PC-3 (cell line): Measurements from ENCODE around the gene MRPL46. TPM values are rescaled to one million over a fixed set of nuclear protein-coding genes. Genes with fewer than 3 reads are reported as not detected.

Source experiments
- ATAC-seq: fragments of 200-7000 bp; cut with Tn5 transposase; 2 replicates; pipeline ENCODE4 v1.9.1; 2020; ENCODE audit warnings: mild to moderate bottlenecking, moderate library complexity
- BruUV-seq: library from RNA; stranded (reverse); fragments of 400-500 nt; replicated peaks from 2 replicates; lab custom pipeline; 2021; lab: Mats Ljungman, UMichigan
- CTCF ChIA-PET: fragments of 300-600 bp; sonication (Branson Sonifier 250); formaldehyde crosslinking; loops from one replicate; lab custom pipeline; 2022; ENCODE audit warnings: antibody characterized with exemption; lab: Charles Lee
- POLR2A ChIA-PET: fragments of 300-600 bp; sonication (Branson Sonifier 250); formaldehyde crosslinking; loops from one replicate; lab custom pipeline; 2022; ENCODE audit warnings: antibody characterized with exemption; ENCODE audit not compliant: unreplicated experiment; lab: Charles Lee
- DNase-seq: peaks from one replicate; pipeline ENCODE4 v3.0.0-alpha.2; 2015
- H2AFZ ChIP-seq: fragments of 300-600 bp; sonication (generic); 2 replicates; pipeline ENCODE4 v1.6.0; 2016; ENCODE audit warnings: antibody characterized with exemption, low read length
- H3F3A ChIP-seq: fragments of 300-600 bp; sonication (generic); one replicate; pipeline ENCODE4 v1.6.0; 2017; ENCODE audit warnings: antibody characterized with exemption, low read length, control low read depth, mild to moderate bottlenecking; ENCODE audit not compliant: unreplicated experiment
- H3K27ac ChIP-seq: fragments of 300-600 bp; sonication (generic); 2 replicates; pipeline ENCODE4 v1.5.1; 2016; ENCODE audit warnings: mild to moderate bottlenecking, low read length
- H3K27me3 ChIP-seq: fragments of 300-600 bp; sonication (generic); 2 replicates; pipeline ENCODE4 v1.6.1; 2016; ENCODE audit warnings: low read length, mixed read lengths
- H3K36me3 ChIP-seq: fragments of 300-600 bp; sonication (generic); 2 replicates; pipeline ENCODE4 v1.6.1; 2016; ENCODE audit warnings: low read depth, mixed run types, low read length, mixed read lengths
- H3K4me1 ChIP-seq: fragments of 300-600 bp; sonication (generic); 2 replicates; pipeline ENCODE4 v1.5.1; 2016; ENCODE audit warnings: low read length; ENCODE audit not compliant: insufficient read depth
- H3K4me2 ChIP-seq: fragments of 300-600 bp; sonication (generic); 2 replicates; pipeline ENCODE4 v1.6.0; 2016; ENCODE audit warnings: low read length
- H3K4me3 ChIP-seq: fragments of 300-600 bp; sonication (generic); 2 replicates; pipeline ENCODE4 v1.5.1; 2016; ENCODE audit warnings: mild to moderate bottlenecking, low read length, mixed read lengths
- H3K79me2 ChIP-seq: fragments of 300-600 bp; sonication (generic); 2 replicates; pipeline ENCODE4 v1.6.1; 2017; ENCODE audit warnings: low read length, mixed read lengths
- H3K9ac ChIP-seq: fragments of 300-600 bp; sonication (generic); 2 replicates; pipeline ENCODE4 v1.6.0; 2016; ENCODE audit warnings: mild to moderate bottlenecking, low read length
- H3K9me2 ChIP-seq: fragments of 300-600 bp; sonication (generic); replicated peaks from 2 replicates; pipeline ENCODE4 v1.6.1; 2016; ENCODE audit warnings: mixed run types, low read length, mixed read lengths
- H3K9me3 ChIP-seq: fragments of 300-600 bp; sonication (generic); 2 replicates; pipeline ENCODE4 v1.6.1; 2016; ENCODE audit warnings: low read length, mixed read lengths
- H4K20me1 ChIP-seq: fragments of 300-600 bp; sonication (generic); 2 replicates; pipeline ENCODE4 v1.6.1; 2016; ENCODE audit warnings: low read length, mixed read lengths
- CTCF ChIP-seq: fragments of 300-600 bp; sonication (generic); conservative IDR thresholded peaks from 2 replicates; pipeline ENCODE4 v1.5.1; 2017; ENCODE audit warnings: antibody characterized with exemption, low read depth, mild to moderate bottlenecking, low read length
- EZH2 ChIP-seq: fragments of 300-600 bp; sonication (generic); IDR thresholded peaks from one replicate; pipeline ENCODE4 v1.6.1; 2017; ENCODE audit warnings: antibody characterized with exemption, mild to moderate bottlenecking, low read length; ENCODE audit not compliant: unreplicated experiment
- EZH2phosphoT487 ChIP-seq: fragments of 300-600 bp; sonication (generic); IDR thresholded peaks from 2 replicates; pipeline ENCODE4 v1.6.1; 2018; ENCODE audit warnings: mild to moderate bottlenecking, antibody characterized with exemption, low read length, borderline replicate concordance
- intact Hi-C: fragments of 100-400 bp; cut with micrococcal nuclease; formaldehyde crosslinking; loops from 2 replicates; pipeline ENCODE4 v1.9.0; 2023
- total RNA-seq: library from RNA; depleted of rRNA; stranded (reverse); fragments of >200 nt; gene quantifications from 2 replicates; pipeline ENCODE4 v1.2.3, GENCODE V29; 2014

Gene MRPL46
- total RNA-seq, 1 experiment from 2014 or later, result 33.9 TPM

- no peaks in the 10 kb centered on the region for H3F3A ChIP-seq
- no peak overlapping the region for H3K4me2 ChIP-seq
- no peak for DNase-seq
- H3K36me3 ChIP-seq, result no peaks in the 10 kb centered on the region
- H3K9ac ChIP-seq, result no peak overlapping the region
- H3K27me3 ChIP-seq, result no peaks in the 10 kb centered on the region
- H3K9me3 ChIP-seq, result no peaks in the 10 kb centered on the region
- intact Hi-C loops, result no loop called here
- no peaks in the 10 kb centered on the region for H3K79me2 ChIP-seq
- no peaks in the 10 kb centered on the region for H4K20me1 ChIP-seq
- TF ChIP-seq CTCF (no peak), EZH2phosphoT487 (no peak), EZH2 (no peak)
- H3K4me1 ChIP-seq, result peaks cover 6% of the 10 kb centered on the region; the same call in 1 of the 2 replicates
- H3K4me3 ChIP-seq, result no peak overlapping the region
- ChIA-PET CTCF (no interaction called here), POLR2A (no interaction called here)
- no peak overlapping the region for H2AFZ ChIP-seq
- ATAC-seq, result no peak
- no peak overlapping the region for H3K27ac ChIP-seq
- BruUV-seq, result no TSS peak
- no peaks in the 10 kb centered on the region for H3K9me2 ChIP-seq
These were observed 42.8 kb upstream of the MRPL46 start for GRCh38 chr15:88509964-88510363.

GRCh38 chr15:88509321-88509720 is 42.1 kb upstream of the MRPL46 start:
- no peak overlapping the region for H3K9ac ChIP-seq
- no peak overlapping the region for H2AFZ ChIP-seq
- H3K36me3 ChIP-seq, result no peaks in the 10 kb centered on the region
- TF ChIP-seq CTCF (no peak), EZH2 (no peak), EZH2phosphoT487 (no peak)
- H3K4me2 ChIP-seq, result no peak overlapping the region
- ChIA-PET POLR2A (no interaction called here), CTCF (no interaction called here)
- DNase-seq, result no peak
- H4K20me1 ChIP-seq, result no peaks in the 10 kb centered on the region
- no peaks in the 10 kb centered on the region for H3K9me3 ChIP-seq
- H3K79me2 ChIP-seq, result no peaks in the 10 kb centered on the region
- H3K4me1 ChIP-seq, result peaks cover 6% of the 10 kb centered on the region; the same call in 1 of the 2 replicates
- no TSS peak for BruUV-seq
- intact Hi-C loops, result no loop called here
- no peak overlapping the region for H3K4me3 ChIP-seq
- no peaks in the 10 kb centered on the region for H3K27me3 ChIP-seq
- no peak overlapping the region for H3K27ac ChIP-seq
- no peak for ATAC-seq
- H3F3A ChIP-seq, result no peaks in the 10 kb centered on the region
- no peaks in the 10 kb centered on the region for H3K9me2 ChIP-seq

GRCh38 chr15:88506628-88507027 is 39.4 kb upstream of the MRPL46 start:
- intact Hi-C loops, result no loop called here
- TF ChIP-seq CTCF, result no peak
- no peak for TF ChIP-seq EZH2
- no peak for TF ChIP-seq EZH2phosphoT487
- BruUV-seq, result no TSS peak
- ChIA-PET POLR2A (no interaction called here), CTCF (no interaction called here)
- no peaks in the 10 kb centered on the region for H3F3A ChIP-seq
- no peaks in the 10 kb centered on the region for H3K4me1 ChIP-seq
- H4K20me1 ChIP-seq, result no peaks in the 10 kb centered on the region
- H3K27me3 ChIP-seq, result no peaks in the 10 kb centered on the region
- H3K36me3 ChIP-seq, result no peaks in the 10 kb centered on the region
- no peak overlapping the region for H2AFZ ChIP-seq
- no peaks in the 10 kb centered on the region for H3K9me2 ChIP-seq
- no peaks in the 10 kb centered on the region for H3K79me2 ChIP-seq
- H3K9me3 ChIP-seq, result no peaks in the 10 kb centered on the region
- ATAC-seq, result no peak
- no peak overlapping the region for H3K9ac ChIP-seq
- no peak overlapping the region for H3K4me3 ChIP-seq
- no peak overlapping the region for H3K27ac ChIP-seq
- no peak for DNase-seq
- no peak overlapping the region for H3K4me2 ChIP-seq
